A673 (cell line): ENCODE results near the gene GRIK4. TPM values are rescaled to one million over a fixed set of nuclear protein-coding genes. Genes with fewer than 3 reads are reported as not detected.

Experiments
- BruUV-seq: library from RNA; stranded (reverse); fragments of 400-500 nt; replicated peaks from 2 replicates; lab custom pipeline; 2021; lab: Mats Ljungman, UMichigan
- CTCF ChIA-PET: fragments of 300-600 bp; sonication (Branson Sonifier 250); formaldehyde crosslinking; loops from one replicate; lab custom pipeline; 2022; ENCODE audit warnings: antibody characterized with exemption; lab: Charles Lee
- POLR2A ChIA-PET: fragments of 300-600 bp; sonication (Branson Sonifier 250); formaldehyde crosslinking; loops from one replicate; lab custom pipeline; 2022; ENCODE audit warnings: antibody characterized with exemption; ENCODE audit not compliant: low non-redundant PET; lab: Charles Lee
- DNase-seq: peaks from one replicate; pipeline ENCODE4 v3.0.0-alpha.2; 2015; ENCODE audit warnings: low spot score
- H3K27ac ChIP-seq: fragments of 200-600 bp; sonication (generic); 2 replicates; pipeline ENCODE4 v1.5.1; 2016; ENCODE audit warnings: mixed run types, low read depth, mild to moderate bottlenecking, mixed read lengths, antibody characterized with exemption, low read length; ENCODE audit not compliant: poor library complexity, severe bottlenecking
- H3K27me3 ChIP-seq: fragments of 200-600 bp; sonication (generic); replicated peaks from 2 replicates; pipeline ENCODE4 v1.6.1; 2017; ENCODE audit warnings: mixed run types, low read depth, mild to moderate bottlenecking, mixed read lengths, antibody characterized with exemption, low read length; ENCODE audit not compliant: insufficient read depth, poor library complexity
- H3K36me3 ChIP-seq: fragments of 200-600 bp; sonication (generic); 2 replicates; pipeline ENCODE4 v1.6.1; 2016; ENCODE audit warnings: mixed run types, mild to moderate bottlenecking, mixed read lengths, antibody characterized with exemption, low read length; ENCODE audit not compliant: insufficient read depth, poor library complexity, severe bottlenecking
- H3K4me1 ChIP-seq: fragments of 200-600 bp; sonication (generic); 2 replicates; pipeline ENCODE4 v1.6.1; 2017; ENCODE audit warnings: mixed run types, mild to moderate bottlenecking, mixed read lengths, antibody characterized with exemption, low read length; ENCODE audit not compliant: insufficient read depth, poor library complexity, severe bottlenecking
- H3K4me3 ChIP-seq: fragments of 200-600 bp; sonication (generic); 2 replicates; pipeline ENCODE4 v1.5.1; 2016; ENCODE audit warnings: low read depth, mixed run types, mild to moderate bottlenecking, mixed read lengths, low read length; ENCODE audit not compliant: poor library complexity, severe bottlenecking
- H3K9me3 ChIP-seq: fragments of 200-600 bp; sonication (generic); 2 replicates; pipeline ENCODE4 v1.6.1; 2016; ENCODE audit warnings: mixed run types, low read depth, mild to moderate bottlenecking, mixed read lengths, antibody characterized with exemption, low read length; ENCODE audit not compliant: poor library complexity, severe bottlenecking
- EZH2 ChIP-seq: fragments of 200-600 bp; sonication (generic); IDR thresholded peaks from 2 replicates; pipeline ENCODE4 v1.6.1; 2017; ENCODE audit warnings: borderline replicate concordance, low read depth, mild to moderate bottlenecking, mixed read lengths, antibody characterized with exemption, low read length; ENCODE audit not compliant: poor library complexity, severe bottlenecking
- intact Hi-C: fragments of 100-400 bp; cut with micrococcal nuclease; formaldehyde crosslinking; loops from one replicate; pipeline ENCODE4 v1.10.0; 2022; ENCODE audit not compliant: unreplicated experiment
- total RNA-seq: library from RNA; stranded (reverse); gene quantifications from 2 replicates; pipeline ENCODE4 v1.2.3, GENCODE V29; 2021
- TF ChIP-seq, protein P1 (sequence below): fragments of 300-800, 200-600 bp; sonication (generic); conservative IDR thresholded peaks from 2 replicates; pipeline ENCODE4 v1.5.1; 2017; ENCODE audit warnings: low read depth, mild to moderate bottlenecking, antibody characterized with exemption, low read length, moderate library complexity, mixed read lengths

Gene GRIK4
- total RNA-seq, 1 experiment from 2014 or later, result not detected

DNA sequence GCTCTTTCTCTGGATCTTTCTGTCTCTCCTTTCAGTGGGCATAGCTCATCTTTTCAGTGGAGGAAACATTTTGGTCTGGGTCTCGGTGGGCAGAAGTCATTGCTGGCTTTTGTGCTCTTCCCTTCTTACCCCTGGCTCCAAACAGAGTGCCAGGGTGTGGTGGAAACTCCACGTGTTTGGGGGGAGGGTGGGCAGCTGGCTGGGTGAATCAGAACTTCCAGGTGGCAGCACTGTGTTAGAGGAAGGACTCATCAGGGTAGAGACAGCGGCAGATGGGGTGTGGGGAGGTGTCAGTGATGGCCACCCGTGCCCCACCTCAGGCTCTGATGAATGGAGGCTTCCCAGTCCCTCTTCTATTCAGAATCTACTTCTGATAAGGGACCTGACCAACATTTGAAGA, 114.0 kb downstream of the GRIK4 start:
- no TSS peak for BruUV-seq
- TF ChIP-seq, protein P1, sequence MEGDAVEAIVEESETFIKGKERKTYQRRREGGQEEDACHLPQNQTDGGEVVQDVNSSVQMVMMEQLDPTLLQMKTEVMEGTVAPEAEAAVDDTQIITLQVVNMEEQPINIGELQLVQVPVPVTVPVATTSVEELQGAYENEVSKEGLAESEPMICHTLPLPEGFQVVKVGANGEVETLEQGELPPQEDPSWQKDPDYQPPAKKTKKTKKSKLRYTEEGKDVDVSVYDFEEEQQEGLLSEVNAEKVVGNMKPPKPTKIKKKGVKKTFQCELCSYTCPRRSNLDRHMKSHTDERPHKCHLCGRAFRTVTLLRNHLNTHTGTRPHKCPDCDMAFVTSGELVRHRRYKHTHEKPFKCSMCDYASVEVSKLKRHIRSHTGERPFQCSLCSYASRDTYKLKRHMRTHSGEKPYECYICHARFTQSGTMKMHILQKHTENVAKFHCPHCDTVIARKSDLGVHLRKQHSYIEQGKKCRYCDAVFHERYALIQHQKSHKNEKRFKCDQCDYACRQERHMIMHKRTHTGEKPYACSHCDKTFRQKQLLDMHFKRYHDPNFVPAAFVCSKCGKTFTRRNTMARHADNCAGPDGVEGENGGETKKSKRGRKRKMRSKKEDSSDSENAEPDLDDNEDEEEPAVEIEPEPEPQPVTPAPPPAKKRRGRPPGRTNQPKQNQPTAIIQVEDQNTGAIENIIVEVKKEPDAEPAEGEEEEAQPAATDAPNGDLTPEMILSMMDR, result no peak
- TF ChIP-seq EZH2, result no peak
- no peaks in the 10 kb centered on the region for H3K4me1 ChIP-seq
- H3K27me3 ChIP-seq, result peaks cover 6% of the 10 kb centered on the region
- H3K9me3 ChIP-seq, result no peaks in the 10 kb centered on the region
- H3K4me3 ChIP-seq, result no peak overlapping the region
- ChIA-PET CTCF (no interaction called here), POLR2A (no interaction called here)
- intact Hi-C loops, result no loop called here
- no peaks in the 10 kb centered on the region for H3K36me3 ChIP-seq
- no peak for DNase-seq
- H3K27ac ChIP-seq, result no peak overlapping the region

DNA sequence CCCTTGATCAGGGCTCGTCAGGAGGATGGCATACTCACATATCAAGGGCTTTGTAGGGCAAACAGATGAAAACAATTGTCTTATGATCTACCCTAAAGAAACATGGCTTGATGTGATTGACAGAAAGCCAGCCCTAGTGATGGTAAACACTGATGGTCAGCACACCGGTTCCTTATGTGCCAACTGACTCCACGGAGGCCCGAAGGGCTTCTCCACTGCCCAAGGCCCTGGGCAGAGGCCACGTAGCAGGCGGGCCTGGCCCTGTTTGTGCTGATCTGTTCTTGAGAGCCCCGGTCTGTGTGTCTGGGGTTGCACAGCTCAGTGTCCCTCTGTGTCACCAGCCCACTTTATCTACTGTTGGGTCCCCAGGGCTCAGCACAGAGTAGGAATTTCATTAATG, 115.2 kb downstream of the GRIK4 start:
- TF ChIP-seq, protein P1, result no peak
- no peak for TF ChIP-seq EZH2
- Histone ChIP-seq H3K4me1 (no peaks in the 10 kb centered on the region), H3K27ac (no peak overlapping the region), H3K36me3 (no peaks in the 10 kb centered on the region), H3K27me3 (peaks cover 6% of the 10 kb centered on the region), H3K9me3 (no peaks in the 10 kb centered on the region), H3K4me3 (no peak overlapping the region)
- DNase-seq, result no peak
- ChIA-PET POLR2A (no interaction called here), CTCF (no interaction called here)
- intact Hi-C loops, result no loop called here
- BruUV-seq, result no TSS peak

DNA sequence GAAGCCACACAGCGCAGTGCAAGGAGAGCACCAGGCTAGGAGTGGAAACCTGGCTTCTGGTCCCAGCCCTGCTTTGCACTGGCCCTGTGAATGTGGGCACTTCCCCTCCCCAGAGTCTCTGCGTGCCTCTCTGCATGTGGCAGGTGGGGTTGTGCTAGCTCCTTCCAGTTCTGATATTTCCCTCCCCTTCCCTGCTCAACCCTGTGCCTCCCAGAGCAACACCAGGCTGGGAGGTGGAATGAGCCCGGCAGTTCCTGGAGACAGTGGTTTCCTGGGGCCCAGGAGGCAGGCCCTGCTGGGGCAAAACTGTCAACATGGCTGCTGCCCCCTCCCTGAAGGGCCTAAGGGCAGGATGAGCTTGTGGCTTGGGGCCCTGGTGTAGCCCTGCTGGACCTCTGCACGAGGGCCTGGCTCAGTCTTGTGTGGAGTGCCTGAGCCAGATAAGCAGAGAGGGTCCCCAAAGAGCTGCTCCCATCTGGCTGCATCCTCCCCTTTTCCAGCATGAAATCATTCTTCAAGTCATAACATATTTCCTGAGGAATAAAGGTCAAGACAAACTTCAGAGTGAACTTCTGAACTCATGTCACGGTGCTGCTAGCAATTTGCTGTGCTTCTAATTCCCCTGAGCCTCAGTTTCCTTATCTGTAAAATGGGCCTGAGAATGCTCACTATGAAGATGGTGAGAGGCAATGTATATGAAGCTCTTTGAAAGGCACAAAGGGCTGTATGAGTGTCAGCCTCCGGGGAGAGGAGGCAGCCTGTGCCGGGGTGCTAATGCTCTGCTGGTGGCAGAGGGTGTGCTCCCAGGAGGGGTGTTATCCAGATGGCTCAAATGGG, 116.0 kb downstream of the GRIK4 start:
- CTCF ChIA-PET, result interaction anchor here (0.6 kb wide), 1 partner anchor 1098 kb away, joined by 3 read pairs; no protein-coding TSS in a partner anchor
- POLR2A ChIA-PET, result no interaction called here
- Histone ChIP-seq H3K36me3 (no peaks in the 10 kb centered on the region), H3K4me3 (no peak overlapping the region), H3K9me3 (no peaks in the 10 kb centered on the region), H3K27me3 (peaks cover 13% of the 10 kb centered on the region), H3K27ac (no peak overlapping the region), H3K4me1 (no peaks in the 10 kb centered on the region)
- TF ChIP-seq, protein P1, result no peak
- TF ChIP-seq EZH2, result no peak
- intact Hi-C loops, result no loop called here
- no TSS peak for BruUV-seq
- DNase-seq, result no peak
